Glutamatergic neuron (in vitro differentiated cells): Measurements from ENCODE around the gene GINS2. TPM values are rescaled to one million over a fixed set of nuclear protein-coding genes. Genes with fewer than 3 reads are reported as not detected.

ENCODE experiments used
- DNase-seq: peaks from one replicate; pipeline ENCODE4 v3.0.0; 2022
- H3K27ac Mint-ChIP-seq: one replicate; pipeline ENCODE4 v1.8.0; 2020; ENCODE audit warnings: mild to moderate bottlenecking, mixed read lengths, inconsistent platforms; ENCODE audit not compliant: unreplicated experiment
- H3K27me3 Mint-ChIP-seq: one replicate; pipeline ENCODE4 v1.8.0; 2020; ENCODE audit warnings: mild to moderate bottlenecking, moderate library complexity, mixed read lengths, inconsistent platforms; ENCODE audit not compliant: unreplicated experiment
- H3K36me3 Mint-ChIP-seq: one replicate; pipeline ENCODE4 v1.8.0; 2020; ENCODE audit warnings: mild to moderate bottlenecking, mixed read lengths, inconsistent platforms; ENCODE audit not compliant: unreplicated experiment
- H3K4me1 Mint-ChIP-seq: one replicate; pipeline ENCODE4 v1.8.0; 2020; ENCODE audit warnings: mild to moderate bottlenecking, low read depth, mixed read lengths, inconsistent platforms; ENCODE audit not compliant: unreplicated experiment
- H3K4me3 Mint-ChIP-seq: one replicate; pipeline ENCODE4 v1.8.0; 2020; ENCODE audit warnings: mild to moderate bottlenecking, mixed read lengths, inconsistent platforms; ENCODE audit not compliant: unreplicated experiment
- H3K9me3 Mint-ChIP-seq: one replicate; pipeline ENCODE4 v1.8.0; 2020; ENCODE audit warnings: mild to moderate bottlenecking, moderate library complexity, mixed read lengths, inconsistent platforms; ENCODE audit not compliant: unreplicated experiment
- CTCF ChIP-seq: fragments of 200-600 bp; sonication (generic); IDR thresholded peaks from one replicate; pipeline ENCODE4 v1.5.0; 2021; ENCODE audit not compliant: partially characterized antibody, unreplicated experiment
- total RNA-seq: library from RNA; stranded (reverse); fragmentation: NEBNext Ultra II Directional; extraction: Animal tissue kit (Norgen Biotek cat#: 25700); gene quantifications from one replicate; pipeline ENCODE4 v1.2.1, GENCODE V29; 2021; ENCODE audit not compliant: unreplicated experiment

Gene GINS2
- total RNA-seq, 1 donor from 2014 or later, result 7.1 TPM

- DNase-seq, result no peak
- peaks cover 5% of the 10 kb centered on the region for H3K9me3 Mint-ChIP-seq
- peaks cover 2% of the 10 kb centered on the region for H3K4me1 Mint-ChIP-seq
- no peak overlapping the region for H3K27ac Mint-ChIP-seq
- no peaks in the 10 kb centered on the region for H3K36me3 Mint-ChIP-seq
- no peak overlapping the region for H3K4me3 Mint-ChIP-seq
- peaks cover 1% of the 10 kb centered on the region for H3K27me3 Mint-ChIP-seq
- TF ChIP-seq CTCF, result no peak
These were observed 3.5 kb downstream of the GINS2 start for GRCh38 chr16:85685251-85685650.

GRCh38 chr16:85683363-85683762 lies 5.4 kb downstream of the GINS2 start:
- no peak overlapping the region for H3K27ac Mint-ChIP-seq
- peaks cover 7% of the 10 kb centered on the region for H3K27me3 Mint-ChIP-seq
- no peak for DNase-seq
- peaks cover 8% of the 10 kb centered on the region for H3K4me1 Mint-ChIP-seq
- peak overlapping the region; percentile 43 for H3K4me3 Mint-ChIP-seq
- TF ChIP-seq CTCF, result no peak
- no peaks in the 10 kb centered on the region for H3K36me3 Mint-ChIP-seq
- peaks cover 18% of the 10 kb centered on the region for H3K9me3 Mint-ChIP-seq

- Mint-ChIP-seq H3K4me3 (no peak overlapping the region), H3K27ac (peak overlapping the region; percentile 17), H3K27me3 (peaks cover 10% of the 10 kb centered on the region), H3K36me3 (no peaks in the 10 kb centered on the region), H3K9me3 (peaks cover 22% of the 10 kb centered on the region), H3K4me1 (peaks cover 8% of the 10 kb centered on the region)
- no peak for TF ChIP-seq CTCF
- no peak for DNase-seq
These were observed 6.2 kb downstream of the GINS2 start for GRCh38 chr16:85682516-85682915.

GRCh38 chr16:85681255-85681654 lies 7.5 kb downstream of the GINS2 start:
- peaks cover 14% of the 10 kb centered on the region for H3K27me3 Mint-ChIP-seq
- DNase-seq, result no peak
- H3K27ac Mint-ChIP-seq, result no peak overlapping the region
- H3K4me1 Mint-ChIP-seq, result peaks cover 8% of the 10 kb centered on the region
- no peak for TF ChIP-seq CTCF
- H3K36me3 Mint-ChIP-seq, result no peaks in the 10 kb centered on the region
- H3K9me3 Mint-ChIP-seq, result peaks cover 24% of the 10 kb centered on the region
- no peak overlapping the region for H3K4me3 Mint-ChIP-seq

GRCh38 chr16:85680352-85680944 lies 8.3 kb downstream of the GINS2 start:
- H3K4me3 Mint-ChIP-seq, result no peak overlapping the region
- H3K36me3 Mint-ChIP-seq, result no peaks in the 10 kb centered on the region
- peaks cover 24% of the 10 kb centered on the region for H3K9me3 Mint-ChIP-seq
- no peak for TF ChIP-seq CTCF
- peaks cover 11% of the 10 kb centered on the region for H3K4me1 Mint-ChIP-seq
- peak overlapping the region; percentile 88 for H3K27ac Mint-ChIP-seq
- H3K27me3 Mint-ChIP-seq, result peaks cover 14% of the 10 kb centered on the region
- DNase-seq, result no peak
